NCI-H2107 (cell line): ENCODE results near the gene TERC.
A peak's percentile ranks its signal among the peaks of the same experiment; 100 is the strongest.
"Not testable (repeated sequence)": the region's sequence is repeated elsewhere in the genome, so short reads cannot be mapped to it uniquely, and the experiment has no call there.

Experiments used
- DNase-seq: peaks from one replicate; lab custom pipeline; 2025; lab: John Stamatoyannopoulos, UW

The TERC gene

DNA sequence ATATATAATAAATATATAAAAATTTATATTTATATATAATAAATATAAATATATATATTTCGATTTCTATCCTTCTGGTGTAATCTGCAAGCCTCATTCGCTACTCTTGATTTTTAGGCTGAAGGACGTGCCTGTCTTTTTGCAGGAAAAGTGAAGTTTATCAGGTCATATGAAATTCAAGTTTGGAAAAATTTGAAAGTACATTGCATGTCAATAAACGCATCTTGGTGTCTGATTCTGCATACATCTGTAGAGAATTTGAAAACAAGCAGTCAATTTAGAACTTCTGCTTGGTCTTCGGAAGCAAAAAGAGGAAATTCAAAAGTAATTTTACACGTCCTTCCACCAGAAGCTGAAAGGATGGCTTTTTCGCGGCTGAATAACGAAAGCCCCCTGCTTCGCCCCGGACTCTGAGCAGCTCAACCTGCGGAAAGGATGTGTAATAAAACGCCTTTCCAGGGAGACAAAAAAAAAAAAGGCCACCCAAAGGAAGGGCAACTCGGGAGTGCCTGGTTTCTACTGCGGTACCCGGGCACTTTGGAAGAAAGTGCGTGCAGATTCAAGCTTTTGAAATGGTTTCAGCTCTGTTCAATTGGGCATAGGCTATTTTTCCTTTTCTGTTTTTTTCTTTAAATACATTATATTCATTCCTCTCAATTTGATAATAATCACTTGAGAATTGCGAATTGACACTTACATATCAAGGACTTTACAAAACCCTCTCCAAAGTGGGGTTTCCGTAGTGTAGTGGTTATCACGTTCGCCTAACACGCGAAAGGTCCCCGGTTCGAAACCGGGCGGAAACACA lies 6.8 kb upstream of the TERC start:
- peak; percentile 88 for DNase-seq

- no peak for DNase-seq
Measured at GRCh38 chr3:169769287-169770181, 4.7 kb upstream of the TERC start, which contains the start of gene ACTRT3. TSS of gene ACTRT3 (minus strand) at chr3:169769561. CDS start at chr3:169769520, 41 bp downstream.

DNA sequence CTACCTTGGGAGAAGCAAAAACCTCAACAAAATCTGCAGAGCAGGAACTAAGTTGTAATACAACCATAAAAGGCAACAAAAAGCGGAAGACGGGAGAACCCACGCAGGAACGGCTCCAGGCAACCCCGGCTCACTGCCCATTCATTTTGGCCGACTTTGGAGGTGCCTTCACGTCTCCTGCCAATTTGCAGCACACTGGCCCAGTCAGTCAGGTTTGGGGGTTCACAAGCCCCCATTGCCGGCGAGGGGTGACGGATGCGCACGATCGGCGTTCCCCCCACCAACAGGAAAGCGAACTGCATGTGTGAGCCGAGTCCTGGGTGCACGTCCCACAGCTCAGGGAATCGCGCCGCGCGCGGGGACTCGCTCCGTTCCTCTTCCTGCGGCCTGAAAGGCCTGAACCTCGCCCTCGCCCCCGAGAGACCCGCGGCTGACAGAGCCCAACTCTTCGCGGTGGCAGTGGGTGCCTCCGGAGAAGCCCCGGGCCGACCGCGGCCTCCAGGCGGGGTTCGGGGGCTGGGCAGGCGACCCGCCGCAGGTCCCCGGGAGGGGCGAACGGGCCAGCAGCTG lies 463 bp downstream of the TERC start:
- peak; percentile 61 for DNase-seq

- no peak for DNase-seq
Measured at GRCh38 chr3:169760479-169760878, 4.4 kb downstream of the TERC start.

GRCh38 chr3:169759256-169759655 lies 5.6 kb downstream of the TERC start:
- DNase-seq, result no peak

DNA sequence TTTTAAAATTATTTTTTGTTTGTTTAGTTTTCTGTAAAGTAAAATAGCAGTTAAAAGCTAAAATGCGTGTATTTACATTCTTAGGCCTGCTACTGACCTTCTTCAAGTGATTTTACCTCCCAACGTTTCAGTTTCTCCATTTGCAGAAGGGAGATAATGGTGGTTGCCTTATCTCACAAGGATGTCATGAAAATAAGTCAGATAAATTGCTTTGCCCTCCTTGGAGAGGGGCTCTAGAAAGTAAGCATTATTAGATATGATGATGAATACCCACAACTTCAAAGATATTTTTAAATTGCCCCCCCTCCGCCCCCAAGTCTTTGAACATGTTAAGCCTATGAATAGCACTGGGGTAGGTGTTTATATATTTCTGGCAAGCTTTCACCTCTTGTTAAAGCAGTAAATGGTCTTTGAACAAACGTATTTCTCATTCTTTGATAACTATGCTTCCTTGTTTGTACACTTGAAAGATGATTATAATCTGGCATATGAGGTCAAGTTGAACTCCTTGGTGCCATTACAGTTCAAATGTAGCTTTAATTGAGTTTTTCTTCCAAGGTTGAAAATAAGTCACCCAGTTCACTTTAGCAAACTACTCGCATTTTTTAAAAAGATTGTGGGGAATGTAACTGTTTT lies 6.4 kb downstream of the TERC start:
- DNase-seq, result no peak

GRCh38 chr3:169755488-169755887 lies 9.4 kb downstream of the TERC start:
- no peak for DNase-seq

DNA sequence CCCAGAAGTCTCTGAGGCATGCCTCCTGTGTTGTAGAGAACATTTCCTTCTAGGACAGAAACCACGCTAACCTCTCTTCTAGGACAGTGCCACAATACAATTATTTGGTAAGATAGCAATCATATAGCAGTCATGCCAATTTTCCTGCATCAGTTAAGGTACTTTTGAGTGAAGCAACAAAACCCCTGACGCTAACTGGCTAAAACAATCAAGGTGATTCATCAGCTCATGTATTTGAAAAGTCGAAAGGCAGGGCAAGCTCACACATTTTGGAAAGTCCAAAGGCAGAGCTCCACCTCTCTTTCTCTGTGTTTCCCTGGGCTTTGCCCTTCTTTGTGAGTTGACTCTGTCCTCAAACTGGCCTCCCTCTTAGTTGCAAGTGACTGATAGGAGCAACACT lies 10.1 kb downstream of the TERC start:
- no peak for DNase-seq

GRCh38 chr3:169751875-169752274 lies 13.0 kb downstream of the TERC start:
- DNase-seq, result no peak

DNA sequence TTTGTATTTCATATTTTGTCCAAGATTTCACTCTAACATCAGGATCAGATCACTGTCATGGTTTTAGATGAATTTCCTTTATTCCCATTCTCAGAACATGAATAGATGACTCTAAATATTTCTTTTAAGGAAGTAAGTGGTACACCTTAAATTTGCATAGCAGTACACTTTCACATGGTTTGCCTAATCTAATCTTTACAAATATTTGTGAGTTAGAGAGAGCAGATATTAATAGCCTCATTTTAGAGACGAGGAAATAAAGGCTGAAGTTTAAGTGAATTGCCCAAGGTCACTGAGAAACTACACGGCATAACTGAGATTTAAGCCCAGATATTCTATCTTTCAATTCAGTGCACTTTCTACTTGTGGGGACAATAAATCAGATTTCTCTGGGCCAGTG lies 14.2 kb downstream of the TERC start:
- DNase-seq, result no peak

- DNase-seq, result no peak
Measured at GRCh38 chr3:169748670-169749069, 16.2 kb downstream of the TERC start.

DNA sequence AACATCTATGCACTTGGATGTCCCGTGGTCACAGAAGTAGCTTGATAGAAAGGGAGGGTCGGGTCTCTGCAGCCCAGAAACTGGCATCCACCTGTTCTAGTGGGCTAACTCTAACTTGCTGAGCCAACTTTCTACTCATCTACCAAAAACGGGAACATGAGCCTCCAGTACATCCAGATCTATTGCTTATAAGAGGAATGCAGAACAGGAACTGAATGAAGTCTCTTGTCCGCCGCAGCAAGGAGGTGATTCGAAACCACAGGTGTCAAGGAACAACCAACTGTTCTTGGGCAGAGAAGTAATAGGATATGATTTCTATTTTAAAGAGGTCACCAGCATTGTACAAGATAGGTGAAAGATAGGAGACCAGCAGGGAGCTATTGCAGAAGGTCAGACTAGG lies 17.9 kb downstream of the TERC start:
- DNase-seq, result no peak

DNA sequence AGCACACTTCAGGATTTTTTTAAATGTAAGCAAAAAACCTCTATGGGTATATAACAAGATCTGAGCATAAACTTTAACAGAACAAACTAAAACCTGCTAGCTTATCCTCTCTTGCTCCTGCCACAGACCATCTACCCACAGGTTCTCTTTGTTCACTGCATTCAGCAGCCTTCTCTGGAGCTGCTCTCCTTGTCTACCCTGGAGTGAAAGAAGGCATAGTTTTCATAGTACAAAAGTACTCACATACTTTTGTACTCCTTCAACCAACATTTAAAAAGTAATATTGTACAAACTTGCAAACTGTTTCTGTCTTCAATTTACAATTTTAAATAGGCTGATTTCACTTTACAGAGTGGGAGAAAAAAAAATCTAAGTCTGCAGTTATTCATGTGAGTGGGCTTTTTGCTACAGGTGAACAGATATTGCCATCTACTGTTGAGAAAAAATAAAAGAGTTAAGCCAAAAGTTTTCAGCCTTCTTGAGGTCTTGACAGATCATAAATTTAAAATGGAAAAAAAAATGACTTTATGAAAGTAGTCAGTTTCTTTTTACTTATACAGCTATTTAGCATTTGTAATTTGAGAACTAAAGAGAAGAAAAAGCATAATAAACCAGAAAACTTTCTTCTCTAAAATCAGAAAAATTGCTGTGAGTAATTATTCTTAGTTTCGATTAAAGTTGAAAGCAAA lies 20.4 kb downstream of the TERC start:
- DNase-seq, result no peak

DNA sequence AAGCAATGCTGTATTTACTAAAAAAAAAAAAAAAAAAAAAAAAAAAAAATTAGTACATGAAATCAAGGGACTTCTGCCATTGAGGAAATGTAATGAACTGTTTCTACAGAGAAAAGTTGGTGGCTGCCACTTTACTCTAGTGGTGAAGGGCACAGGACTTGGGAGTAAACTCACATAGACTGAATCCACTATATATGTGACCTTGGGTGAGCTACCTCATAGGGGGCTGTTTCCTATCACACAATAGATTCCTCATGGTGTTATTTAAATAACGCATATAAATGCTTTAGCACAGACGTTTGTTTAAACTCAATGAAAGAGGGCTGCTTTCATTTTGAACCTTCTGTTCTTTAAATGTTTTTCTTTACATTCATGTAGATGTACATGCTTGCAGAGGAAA lies 25.8 kb downstream of the TERC start:
- no peak for DNase-seq

DNA sequence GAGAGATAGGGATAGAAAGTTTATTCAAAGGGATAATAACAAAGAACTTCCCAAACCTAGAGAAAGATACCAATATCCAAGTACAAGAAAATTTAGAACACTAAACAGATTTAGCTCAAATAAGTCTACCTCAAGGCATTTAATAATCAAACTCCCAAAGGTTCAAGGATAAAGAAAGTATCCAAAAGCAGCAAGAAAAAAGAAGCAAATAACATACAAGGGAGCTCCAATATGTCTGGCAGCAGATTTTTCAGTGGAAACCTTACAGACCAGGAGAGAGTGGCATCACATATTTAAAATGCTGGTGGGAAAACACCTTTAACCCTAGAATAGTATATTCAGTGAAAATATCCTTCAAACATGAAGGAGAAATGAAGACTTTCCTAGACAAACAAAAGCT lies 33.0 kb downstream of the TERC start:
- DNase-seq, result not testable (repeated sequence)

- no peak for DNase-seq
Measured at GRCh38 chr3:169722724-169723123, 42.1 kb downstream of the TERC start.

GRCh38 chr3:169718415-169718814 lies 46.4 kb downstream of the TERC start:
- not testable (repeated sequence) for DNase-seq
